Medulla oblongata (tissue), 1 donor: ENCODE results near the gene ARHGEF19.
"Not testable (repeated sequence)": the region's sequence is repeated elsewhere in the genome, so short reads cannot be mapped to it uniquely, and the experiment has no call there.

ENCODE experiments used
- DNase-seq: peaks from one replicate; pipeline ENCODE4 v3.0.0-alpha.2; 2015; ENCODE audit errors: extremely low spot score

ARHGEF19 gene

DNA sequence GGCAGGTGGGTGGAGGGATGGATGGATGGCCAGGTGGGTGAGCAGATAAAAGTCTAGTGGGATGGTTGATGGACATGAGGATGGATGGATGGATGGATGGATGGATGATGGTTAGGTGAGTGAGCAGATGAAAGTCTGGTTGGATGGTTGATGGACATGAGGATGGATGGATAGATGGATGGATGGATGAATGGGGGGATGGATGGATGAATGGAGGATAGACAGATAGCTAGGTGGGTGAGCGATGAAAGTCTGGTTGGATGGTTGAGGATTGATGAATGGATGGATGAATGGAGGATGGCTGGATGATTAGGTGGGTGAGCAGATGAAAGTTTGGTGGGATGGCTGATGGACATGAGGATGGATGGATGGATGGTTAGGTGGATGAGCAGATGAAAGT lies 9.0 kb upstream of the ARHGEF19 start:
- no peak for DNase-seq

- DNase-seq = no peak
These were observed 7.6 kb upstream of the ARHGEF19 start for GRCh38 chr1:16219968-16220500.

- no peak for DNase-seq
These were observed 6.2 kb upstream of the ARHGEF19 start for GRCh38 chr1:16218674-16219071.

DNA sequence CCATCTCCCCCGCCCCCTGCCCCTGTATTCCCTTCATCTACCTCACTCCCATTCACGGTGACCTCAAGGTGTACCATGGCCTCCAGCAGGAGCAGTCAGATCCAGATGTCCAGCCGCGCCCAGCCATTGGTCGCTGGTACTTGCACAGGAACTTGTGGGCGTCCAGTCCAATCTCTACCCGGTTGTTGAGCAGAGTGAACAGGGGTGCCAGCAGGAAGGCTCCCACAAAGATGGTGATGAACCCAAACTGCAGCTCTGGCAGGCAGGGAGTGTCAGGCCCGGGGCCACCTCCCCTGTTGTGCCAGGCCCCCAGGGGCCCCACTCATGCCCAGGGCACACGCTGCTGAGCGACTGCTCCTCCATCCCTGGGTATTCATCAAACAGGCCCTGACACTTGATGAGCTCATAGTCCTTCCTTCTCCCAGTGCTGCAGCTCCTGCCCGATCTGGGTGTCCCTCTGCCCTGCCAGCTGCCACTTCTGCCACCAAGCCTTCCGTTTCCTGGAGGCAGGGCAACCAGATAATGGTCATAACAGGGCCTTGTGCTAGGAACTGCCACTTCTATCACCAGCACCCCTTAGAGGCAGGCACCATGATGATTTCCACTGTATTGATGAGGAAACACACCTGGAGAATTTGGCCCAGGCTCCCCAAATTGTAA lies 5.7 kb upstream of the ARHGEF19 start:
- no peak for DNase-seq

GRCh38 chr1:16217061-16217785 lies 4.8 kb upstream of the ARHGEF19 start:
- peak; percentile 95 for DNase-seq

GRCh38 chr1:16215882-16216753 lies 3.7 kb upstream of the ARHGEF19 start:
- peak; percentile 83 for DNase-seq

- not testable (repeated sequence) for DNase-seq
These were observed 2.8 kb upstream of the ARHGEF19 start for GRCh38 chr1:16215240-16215639.

DNA sequence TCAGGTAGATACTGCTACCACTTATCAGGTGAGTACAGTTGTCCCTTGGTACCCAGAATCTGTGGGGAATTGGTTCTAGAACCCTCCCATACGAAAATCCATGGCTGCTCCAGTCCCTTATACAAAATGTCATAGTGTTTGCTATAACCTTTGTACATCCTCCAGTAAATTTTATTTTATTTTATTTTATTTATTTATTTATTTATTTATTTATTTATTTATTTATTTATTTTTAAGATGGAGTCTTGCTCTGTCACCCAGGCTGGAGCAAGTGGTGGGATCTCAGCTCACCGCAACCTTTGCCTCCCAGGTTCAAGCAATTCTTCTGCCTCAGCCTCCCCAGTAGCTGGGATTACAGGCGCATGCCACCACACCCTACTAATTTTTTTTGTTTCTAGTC lies 1.1 kb upstream of the ARHGEF19 start:
- DNase-seq = not testable (repeated sequence)

DNA sequence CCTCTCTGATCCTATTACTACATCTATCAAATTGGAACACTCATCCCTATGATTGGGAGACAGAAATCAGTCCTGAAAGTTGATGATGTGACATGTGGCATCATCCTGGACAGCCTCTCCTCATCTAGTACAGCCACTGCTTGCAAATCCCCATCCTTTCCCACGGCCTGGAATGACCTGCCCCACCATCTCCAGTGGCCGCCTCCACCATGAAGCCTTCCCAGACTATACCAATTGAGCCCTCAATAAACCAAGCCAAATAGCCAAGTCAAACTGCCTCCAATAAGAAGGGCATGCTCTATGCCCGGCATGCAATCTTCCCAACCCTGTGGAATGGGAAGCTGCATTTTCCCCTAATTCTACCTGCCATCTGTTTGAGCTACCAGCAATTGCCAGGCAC lies 561 bp upstream of the ARHGEF19 start:
- DNase-seq = no peak

DNA sequence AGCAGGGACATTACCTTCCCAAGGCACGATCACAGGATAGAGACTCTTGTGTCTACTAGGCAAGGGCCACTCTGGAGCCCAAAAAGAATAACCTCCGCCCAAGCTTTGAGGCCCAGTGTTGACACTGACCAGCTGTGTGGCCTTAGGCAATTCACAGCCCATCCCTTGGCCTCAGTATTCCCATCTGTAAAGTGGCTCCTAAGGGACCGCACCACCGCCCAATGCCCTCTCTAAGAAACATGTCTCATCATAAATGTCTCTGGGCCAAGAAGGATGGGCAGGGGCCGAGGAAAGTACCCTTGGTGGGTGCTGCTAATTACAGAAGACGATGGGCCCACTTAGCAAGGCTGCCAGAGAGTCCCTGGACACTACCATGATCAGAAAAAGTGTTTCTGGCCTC lies 628 bp downstream of the ARHGEF19 start:
- DNase-seq = no peak

DNA sequence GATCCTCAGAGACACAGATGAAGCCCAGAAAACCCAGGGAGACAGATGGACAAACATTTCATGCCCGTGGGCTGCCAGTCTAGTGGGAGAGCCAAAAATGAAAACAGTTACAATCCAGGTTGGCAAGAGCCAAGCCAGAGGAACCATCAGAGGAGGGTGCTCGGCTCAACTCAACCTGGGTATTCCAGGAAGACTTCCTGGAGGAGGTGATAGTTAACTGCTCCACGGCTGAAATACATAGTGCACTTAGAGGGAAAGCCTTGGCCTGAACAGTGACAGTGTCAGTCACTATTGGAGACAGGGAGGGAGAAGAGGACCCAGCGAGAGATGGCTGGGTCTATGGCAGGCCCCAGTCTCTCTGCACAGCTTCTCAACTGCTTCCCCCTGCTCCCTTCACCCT lies 1.9 kb downstream of the ARHGEF19 start:
- DNase-seq = no peak

DNA sequence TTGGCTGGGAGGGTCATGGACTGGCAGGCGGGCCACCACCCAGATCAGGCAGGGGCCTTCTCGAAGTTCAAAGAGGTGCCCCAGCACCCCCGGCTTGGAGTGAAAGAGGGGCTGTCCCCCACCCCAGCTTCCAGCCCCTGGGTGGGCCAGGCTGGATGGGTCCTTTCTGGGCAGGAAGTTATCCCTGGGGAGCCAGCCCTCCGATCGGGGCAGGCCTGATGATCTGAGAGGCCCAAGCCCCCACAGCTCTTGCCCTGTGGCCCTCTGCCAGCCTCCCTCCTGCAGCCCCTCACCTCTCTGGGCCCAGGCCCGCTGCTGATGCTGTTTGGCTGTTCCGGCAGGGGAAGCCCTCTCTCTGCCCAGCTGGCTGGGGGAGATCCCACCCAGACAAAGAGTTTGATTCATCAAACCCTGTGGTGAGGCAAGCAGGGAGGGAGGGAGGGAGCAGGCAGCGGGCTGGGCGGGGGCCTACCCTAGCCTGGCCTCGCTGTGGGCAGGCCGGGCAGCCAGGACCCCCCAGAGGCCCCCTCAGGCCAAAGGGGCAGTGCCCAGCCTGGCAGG lies 2.5 kb downstream of the ARHGEF19 start:
- peak; percentile 59 for DNase-seq

DNA sequence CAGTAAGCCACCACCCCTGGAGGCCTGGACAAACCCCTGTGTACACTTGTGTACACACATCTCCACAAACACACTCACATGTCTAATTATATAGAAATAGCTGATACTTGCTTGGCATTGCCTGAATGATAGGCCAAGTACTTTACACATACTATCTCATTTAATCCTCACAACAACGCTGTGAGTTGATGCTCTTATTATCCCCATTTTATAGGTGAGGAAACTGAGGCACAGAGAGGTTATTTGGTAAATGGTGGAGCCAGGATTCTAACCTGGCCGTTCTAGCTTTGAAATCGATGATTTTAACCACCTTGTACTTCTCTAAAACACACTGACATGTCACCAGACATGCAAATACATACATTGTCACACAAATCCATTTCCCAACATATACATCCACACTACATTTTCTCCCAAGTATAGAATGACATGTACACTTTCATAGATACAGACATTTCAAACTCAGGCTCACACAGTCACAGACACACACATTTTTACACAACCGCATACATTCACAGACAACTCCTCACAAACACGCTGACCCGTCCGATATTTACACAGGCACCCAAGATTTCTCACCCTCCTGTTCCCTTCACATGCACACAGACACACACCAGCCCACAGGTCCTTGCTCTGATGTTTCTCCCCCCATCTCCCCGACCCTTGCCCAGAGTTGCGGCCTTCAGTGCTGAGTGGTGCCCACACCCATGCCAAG lies 3.2 kb downstream of the ARHGEF19 start:
- no peak for DNase-seq

DNA sequence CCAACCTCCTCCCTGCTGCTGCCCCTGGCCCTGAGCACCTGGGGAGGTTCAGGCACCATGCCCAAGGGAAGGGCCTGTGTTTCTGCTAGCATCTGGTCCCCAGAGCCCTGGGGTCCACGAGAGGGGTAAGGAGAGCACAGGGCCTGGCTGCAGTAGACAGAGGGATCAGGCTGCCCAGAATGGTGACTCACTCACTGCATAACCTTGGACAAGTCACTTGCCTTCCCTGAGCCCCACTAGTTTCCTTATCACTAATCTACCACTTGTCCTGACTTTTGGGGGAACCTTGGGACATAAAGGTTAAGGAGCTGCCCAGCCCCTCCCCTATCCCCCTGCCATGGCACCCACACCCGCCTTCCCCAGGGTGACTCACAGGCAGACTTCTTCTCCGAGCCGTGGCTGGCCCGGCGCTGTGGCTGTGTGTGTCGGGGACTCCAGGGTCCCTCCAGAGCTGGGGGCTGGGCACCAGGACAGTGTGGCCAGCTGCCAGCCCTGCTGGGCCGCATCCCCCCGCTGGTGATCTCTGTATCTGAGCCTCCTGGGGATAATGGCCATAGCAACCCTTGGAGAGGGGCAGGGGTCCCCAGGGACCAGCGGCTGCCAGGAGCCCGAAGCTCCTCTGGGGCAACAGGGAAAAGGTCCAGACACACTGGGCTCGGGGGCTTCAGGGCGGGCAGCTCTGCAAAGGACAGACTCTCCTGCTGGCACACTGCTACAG lies 4.0 kb downstream of the ARHGEF19 start:
- DNase-seq = no peak

GRCh38 chr1:16207318-16208269 lies 4.9 kb downstream of the ARHGEF19 start:
- DNase-seq = no peak

DNA sequence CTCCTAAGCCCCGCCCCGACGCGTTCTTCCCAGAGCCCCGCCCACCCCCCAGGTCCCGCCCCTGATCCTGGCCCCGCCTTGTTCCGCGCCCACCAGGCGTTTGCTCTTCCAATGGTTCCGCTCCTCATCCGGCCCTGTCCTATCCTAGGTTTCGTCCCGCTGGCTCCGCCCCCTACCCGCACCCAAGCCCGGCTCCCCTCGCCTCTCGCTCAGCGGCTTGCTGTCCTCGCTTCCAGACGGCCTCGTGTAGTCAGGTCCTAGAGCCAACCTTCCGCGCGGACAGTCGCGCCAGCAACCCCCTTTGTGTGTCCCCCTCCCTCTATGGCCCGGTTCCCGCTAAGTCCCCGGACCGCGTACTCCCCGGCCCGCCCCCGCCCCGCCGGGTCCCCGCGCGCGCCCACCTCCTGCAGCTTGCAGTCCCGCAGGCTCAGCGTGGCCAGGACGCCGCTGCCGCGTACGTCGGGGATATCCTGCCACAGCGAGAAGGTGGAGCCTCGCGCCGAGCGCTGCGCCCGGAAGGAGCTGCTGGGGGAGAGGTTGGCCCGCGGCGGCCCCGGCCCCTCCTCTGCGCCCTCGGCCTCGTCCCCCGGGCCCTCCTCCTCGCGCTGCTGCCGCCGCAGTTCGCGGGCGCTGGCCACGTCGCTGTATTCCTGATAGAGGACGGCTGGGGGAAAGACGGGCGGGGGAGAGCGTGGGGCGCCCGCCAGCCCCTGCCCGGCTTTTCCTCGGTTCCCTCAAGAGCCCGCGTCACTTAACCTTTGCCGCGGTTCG lies 5.7 kb downstream of the ARHGEF19 start:
- peak; percentile 93 for DNase-seq

DNA sequence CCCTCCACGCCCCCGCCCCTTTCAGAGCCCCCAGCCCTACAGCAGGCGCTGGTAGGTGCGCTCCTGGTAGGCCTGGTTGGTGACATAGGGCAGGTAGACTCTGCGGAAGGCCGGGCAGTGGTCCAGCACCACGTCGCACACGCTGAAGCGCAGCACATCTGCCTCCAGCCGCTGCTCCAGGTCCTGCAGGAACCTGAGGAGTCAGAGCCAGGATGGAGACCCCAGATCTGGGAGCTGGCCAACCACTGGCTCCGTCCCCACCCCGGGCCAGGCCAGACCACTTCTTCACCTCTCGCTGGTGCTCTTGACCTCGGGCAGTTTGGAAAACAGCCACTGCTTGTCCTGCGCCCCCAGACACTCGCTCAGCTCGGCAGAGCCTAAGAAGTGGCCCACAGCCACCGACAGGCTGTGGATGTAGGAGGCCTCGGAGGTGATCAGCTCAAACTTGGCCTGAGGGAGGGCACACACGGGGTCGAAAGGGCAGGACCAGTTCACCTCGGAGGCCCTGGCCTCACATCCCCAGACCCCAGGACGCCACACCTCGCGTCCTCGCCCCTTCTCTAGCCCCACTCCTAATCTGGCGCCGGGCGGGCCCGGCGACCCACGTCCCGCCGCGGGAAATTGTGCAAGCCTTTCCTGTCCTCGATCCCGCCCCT lies 6.4 kb downstream of the ARHGEF19 start:
- DNase-seq = no peak

- DNase-seq = no peak
These were observed 7.1 kb downstream of the ARHGEF19 start for GRCh38 chr1:16205334-16205671.
